A549 (cell line): Measurements from ENCODE around the gene TMEM74B. TPM values are rescaled to one million over a fixed set of nuclear protein-coding genes. Genes with fewer than 3 reads are reported as not detected.

Experiments used
- ATAC-seq, 2 experiments: fragments of 200-7000 bp in 1 of 2; fragments of >200 bp in 1 of 2; cut with Nextera tagmentation in 1 of 2; cut with Tn5 transposase in 1 of 2; 3 replicates each; pipeline versions ENCODE4 v1.8.0 to v1.9.1; 2018 to 2020; ENCODE audit warnings: mild to moderate bottlenecking in 1 of 2, moderate library complexity in 1 of 2
- CTCF ChIA-PET: fragments of 300-600 bp; sonication (Branson Sonifier 250); formaldehyde crosslinking; extraction: SDS; loops from one replicate; lab custom pipeline; 2021; ENCODE audit warnings: antibody characterized with exemption, inconsistent platforms; lab: Yijun Ruan, JAX
- POLR2A ChIA-PET: fragments of 350-600 bp; formaldehyde crosslinking; extraction: SDS; loops from one replicate; lab custom pipeline; 2021; ENCODE audit warnings: antibody characterized with exemption, inconsistent platforms; lab: Yijun Ruan, JAX
- DNase-seq, 2 experiments: peaks; one replicate each; pipeline versions ENCODE4 v3.0.0 to v3.0.0-alpha.2; 2011 to 2016; ENCODE audit warnings: low read depth in 1 of 2, low spot score in 1 of 2
- FAIRE-seq: peaks from 2 replicates; lab custom pipeline; 2011; peaks lifted over from hg19 to GRCh38; lab: Jason Lieb, UNC
- H3K27ac ChIP-seq, 2 experiments: fragments of >200 bp; sonication (Bioruptor Twin); formaldehyde crosslinking; 3 replicates each; pipeline ENCODE4 v1.5.1; 2016 to 2017
- H3K4me1 ChIP-seq: fragments of >200 bp; sonication (Bioruptor Twin); formaldehyde crosslinking; 3 replicates; pipeline ENCODE4 v1.6.1; 2016
- H3K4me2 ChIP-seq: fragments of >200 bp; sonication (Bioruptor Twin); formaldehyde crosslinking; 3 replicates; pipeline ENCODE4 v1.6.1; 2016
- H3K4me3 ChIP-seq: fragments of >200 bp; sonication (Bioruptor Twin); formaldehyde crosslinking; 3 replicates; pipeline ENCODE4 v1.5.1; 2016
- H3K9me3 ChIP-seq: fragments of >200 bp; sonication (Bioruptor Twin); formaldehyde crosslinking; 3 replicates; pipeline ENCODE4 v1.6.1; 2016
- CBX2 ChIP-seq: fragments of 200-600 bp; sonication (generic); IDR thresholded peaks from 2 replicates; pipeline ENCODE4 v1.6.1; 2016; ENCODE audit warnings: low read depth, mild to moderate bottlenecking, borderline replicate concordance
- CEBPB ChIP-seq, 2 experiments: fragments of >200 bp in 1 of 2; sonication (Bioruptor Twin) in 1 of 2; formaldehyde crosslinking in 1 of 2; IDR thresholded peaks; 2 replicates each; pipeline ENCODE4 v1.6.1; 2012 to 2016
- CHD2 ChIP-seq: fragments of 150-350 bp; IDR thresholded peaks from 2 replicates; pipeline ENCODE4 v1.6.1; 2014; ENCODE audit warnings: low read length; ENCODE audit not compliant: partially characterized antibody
- E2F6 ChIP-seq: IDR thresholded peaks from 2 replicates; pipeline ENCODE4 v1.6.1; 2012; ENCODE audit warnings: low read depth, borderline replicate concordance
- EHF ChIP-seq: fragments of 250-450 bp; sonication (Bioruptor Pico); IDR thresholded peaks from 2 replicates; pipeline ENCODE4 v1.5.0; 2020; ENCODE audit warnings: mild to moderate bottlenecking
- EP300 ChIP-seq, 2 experiments: fragments of >200 bp; sonication (Bioruptor Twin); formaldehyde crosslinking; IDR thresholded peaks; 2 replicates in 1 of 2; 3 replicates in 1 of 2; pipeline ENCODE4 v1.6.1; 2016 to 2017
- FOSB ChIP-seq: fragments of 250-450 bp; sonication (Bioruptor Pico); IDR thresholded peaks from 2 replicates; pipeline ENCODE4 v1.5.0; 2020; ENCODE audit warnings: mild to moderate bottlenecking, moderate library complexity
- GATA3 ChIP-seq: IDR thresholded peaks from 2 replicates; pipeline ENCODE4 v1.6.1; 2012; ENCODE audit warnings: borderline replicate concordance
- HES2 ChIP-seq: fragments of >200 bp; sonication (Bioruptor Twin); formaldehyde crosslinking; IDR thresholded peaks from 2 replicates; pipeline ENCODE4 v1.6.1; 2016
- HEYL ChIP-seq: fragments of 250-450 bp; sonication (Bioruptor Pico); IDR thresholded peaks from 2 replicates; pipeline ENCODE4 v1.8.0; 2021; ENCODE audit warnings: mild to moderate bottlenecking, moderate library complexity
- HOXA7 ChIP-seq: fragments of 250-450 bp; sonication (Bioruptor Pico); IDR thresholded peaks from 2 replicates; pipeline ENCODE4 v1.5.0; 2020; ENCODE audit warnings: mild to moderate bottlenecking, moderate library complexity
- HOXB13 ChIP-seq: fragments of 250-450 bp; sonication (Bioruptor Pico); IDR thresholded peaks from 2 replicates; pipeline ENCODE4 v1.5.0; 2020; ENCODE audit warnings: low read depth, mild to moderate bottlenecking, moderate library complexity
- JUNB ChIP-seq: fragments of >200 bp; sonication (Bioruptor Twin); formaldehyde crosslinking; IDR thresholded peaks from 2 replicates; pipeline ENCODE4 v1.6.1; 2016
- KDM1A ChIP-seq: fragments of 200-600 bp; sonication (generic); IDR thresholded peaks from 2 replicates; pipeline ENCODE4 v1.6.1; 2016; ENCODE audit warnings: low read depth, mild to moderate bottlenecking
- MAFK ChIP-seq: fragments of 450-650 bp; IDR thresholded peaks from 2 replicates; pipeline ENCODE4 v1.6.1; 2014; ENCODE audit not compliant: partially characterized antibody
- NFE2L2 ChIP-seq: fragments of 150-350 bp; conservative IDR thresholded peaks from 2 replicates; pipeline ENCODE4 v1.6.1; 2014; ENCODE audit warnings: low read length
- NR3C1 ChIP-seq: fragments of >200 bp; sonication (Bioruptor Twin); formaldehyde crosslinking; IDR thresholded peaks from 3 replicates; pipeline ENCODE4 v1.6.1; 2017
- PBX3 ChIP-seq: IDR thresholded peaks from 2 replicates; pipeline ENCODE4 v1.6.1; 2012
- POLR2AphosphoS2 ChIP-seq: conservative IDR thresholded peaks from 2 replicates; pipeline ENCODE4 v1.6.1; 2012; ENCODE audit warnings: low read length, improper control_type of control experiment, inconsistent platforms
- RCOR1 ChIP-seq: fragments of 150-350 bp; IDR thresholded peaks from 2 replicates; pipeline ENCODE4 v1.6.1; 2014; ENCODE audit warnings: antibody characterized with exemption, low read length, low read depth
- RFX5 ChIP-seq: fragments of 450-650 bp; IDR thresholded peaks from 2 replicates; pipeline ENCODE4 v1.7.1; 2014; ENCODE audit warnings: antibody characterized with exemption, mild to moderate bottlenecking, moderate library complexity
- RNF2 ChIP-seq: fragments of 200-600 bp; sonication (generic); IDR thresholded peaks from 2 replicates; pipeline ENCODE4 v1.6.1; 2016; ENCODE audit warnings: low read depth, mild to moderate bottlenecking, antibody characterized with exemption, moderate library complexity, borderline replicate concordance
- SMC3 ChIP-seq: fragments of >200 bp; sonication (Bioruptor Twin); formaldehyde crosslinking; IDR thresholded peaks from 3 replicates; pipeline ENCODE4 v1.6.1; 2018; ENCODE audit warnings: inconsistent platforms
- ZFP36 ChIP-seq: fragments of 450-650 bp; IDR thresholded peaks from 2 replicates; pipeline ENCODE4 v1.6.1; 2014; ENCODE audit warnings: borderline replicate concordance; ENCODE audit not compliant: partially characterized antibody
- ZSCAN20 ChIP-seq: fragments of 250-450 bp; sonication (Bioruptor Pico); IDR thresholded peaks from 2 replicates; pipeline ENCODE4 v1.8.0; 2022; ENCODE audit warnings: mild to moderate bottlenecking, moderate library complexity
- WGBS: methylation state at CpG from one replicate; pipeline ENCODE4 v1.1.6; 2017; ENCODE audit errors: missing lambda C conversion rate; 5-methylcytosine and 5-hydroxymethylcytosine counted together
- polyA plus RNA-seq, 4 experiments: library from polyadenylated mRNA; depleted of rRNA in 3 of 4; stranded (reverse); fragments of >200 nt; fragmentation: RNase III in 1 of 4; extraction: RNeasy Plus Mini Kit Qiagen cat#74134 plus additional on column Dnase treatment in 1 of 4; gene quantifications; 2 replicates in 3 of 4; 3 replicates in 1 of 4; pipeline ENCODE4 v1.2.3, GENCODE V29; 2011 to 2017

Gene TMEM74B
- polyA plus RNA-seq, 2 of the 4 experiments (the other 2 are of a cell fraction), result 2.9 to 3.4 TPM

- no peak for FAIRE-seq
- Histone ChIP-seq H3K4me3 (no peak overlapping the region), H3K9me3 (no peaks in the 10 kb centered on the region), H3K27ac (no peak overlapping the region), H3K4me2 (no peak overlapping the region), H3K4me1 (peaks cover 12% of the 10 kb centered on the region)
- no peak for DNase-seq
- no peak for ATAC-seq
- CTCF ChIA-PET, result interaction anchor here (1.0 to 2.3 kb wide), 3 partner anchors 10 to 366 kb away, joined by 4 to 10 read pairs (median 4); no protein-coding TSS in a partner anchor
- WGBS, result 88% methylated on average over 4 of the region's 4 CpGs
- POLR2A ChIA-PET, result no interaction called here
- no peak for TF ChIP-seq PBX3
- TF ChIP-seq MAFK, result no peak
- no peak for TF ChIP-seq NR3C1
- no peak for TF ChIP-seq CEBPB (IDR thresholded peaks at IDR 0.05)
- no peak for TF ChIP-seq RCOR1
- no peak for TF ChIP-seq GATA3
- no peak for TF ChIP-seq CBX2
- TF ChIP-seq NFE2L2, result no peak
- TF ChIP-seq RFX5, result no peak
- no peak for TF ChIP-seq FOSB (CRISPR knock-in tag)
- no peak for TF ChIP-seq E2F6
- TF ChIP-seq EHF (CRISPR knock-in tag), result no peak
- no peak for TF ChIP-seq ZFP36
Observed at GRCh38 chr20:1182106-1182505, 2.7 kb downstream of the TMEM74B start.

- ChIA-PET POLR2A (no interaction called here), CTCF (interaction anchor here (1.1 to 2.3 kb wide), 6 partner anchors 9 to 365 kb away, joined by 3 to 10 read pairs (median 4); no protein-coding TSS in a partner anchor)
- no peak for ATAC-seq
- Histone ChIP-seq H3K9me3 (no peaks in the 10 kb centered on the region), H3K4me2 (no peak overlapping the region), H3K4me3 (no peak overlapping the region), H3K4me1 (peaks cover 8% of the 10 kb centered on the region), H3K27ac (no peak overlapping the region)
- no peak for FAIRE-seq
- no peak for DNase-seq
- TF ChIP-seq CEBPB (IDR thresholded peaks at IDR 0.05), result no peak
- TF ChIP-seq EP300 (IDR thresholded peaks at IDR 0.05), result no peak
- TF ChIP-seq RNF2, result no peak
- no peak for TF ChIP-seq ZSCAN20 (CRISPR knock-in tag)
- TF ChIP-seq HEYL, result no peak
- no peak for TF ChIP-seq KDM1A
- no peak for TF ChIP-seq POLR2AphosphoS2
- no peak for TF ChIP-seq SMC3
- no peak for TF ChIP-seq HOXA7 (CRISPR knock-in tag)
- TF ChIP-seq CHD2, result no peak
- no peak for TF ChIP-seq HES2
- no peak for TF ChIP-seq HOXB13 (CRISPR knock-in tag)
- no peak for TF ChIP-seq JUNB
- TF ChIP-seq NFE2L2, result no peak
- WGBS, result 92% methylated on average over 17 of the region's 27 CpGs
Observed at GRCh38 chr20:1180949-1181348, 3.8 kb downstream of the TMEM74B start.

- Histone ChIP-seq H3K4me2 (no peak overlapping the region), H3K4me1 (peaks cover 7% of the 10 kb centered on the region; the same call in 1 of the 3 replicates), H3K27ac (no peak overlapping the region), H3K4me3 (no peak overlapping the region), H3K9me3 (no peaks in the 10 kb centered on the region)
- DNase-seq (no peak), ATAC-seq (no peak), FAIRE-seq (no peak)
- no peak for TF ChIP-seq HEYL
- POLR2A ChIA-PET, result no interaction called here
- 74% methylated on average over 3 of the region's 3 CpGs for WGBS
- CTCF ChIA-PET, result interaction anchor here (0.7 to 10.6 kb wide), 7 partner anchors 7 to 260 kb away, joined by 3 to 91 read pairs (median 3); partner anchors contain the start of gene TMEM74B
Observed at GRCh38 chr20:1178623-1179022, 6.2 kb downstream of the TMEM74B start.
